Myocyte (in vitro differentiated cells): ENCODE results near the gene FKBP6. TPM values are rescaled to one million over a fixed set of nuclear protein-coding genes. Genes with fewer than 3 reads are reported as not detected.
"Not testable (repeated sequence)": the region's sequence is repeated elsewhere in the genome, so short reads cannot be mapped to it uniquely, and the experiment has no call there.

ENCODE experiments used
- DNase-seq: peaks from one replicate; pipeline ENCODE4 v3.0.0-alpha.2; 2012; ENCODE audit warnings: low read depth
- polyA plus RNA-seq: library from polyadenylated mRNA; unstranded; fragments of >200 nt; gene quantifications from one replicate; pipeline ENCODE4 v1.2.1, GENCODE V29; 2012; ENCODE audit warnings: missing spikeins
- total RNA-seq: library from RNA; depleted of rRNA; stranded (reverse); fragments of >200 nt; gene quantifications from 2 replicates; pipeline ENCODE4 v1.2.3, GENCODE V29; 2014

FKBP6 gene
- total RNA-seq: 0.11 TPM in 1 of 2 replicates, not detected in the other
- polyA plus RNA-seq: not detected

- DNase-seq: not testable (repeated sequence)
These were observed at the start of gene FKBP6, which contains the start of gene TRIM50 for GRCh38 chr7:73327922-73328321. Gene FKBP6, plus strand, starts transcription at chr7:73328161. Its CDS starts 268 bp downstream, at chr7:73328429. Gene TRIM50, minus strand, starts transcription at chr7:73328082. Its CDS starts 3,295 bp downstream, at chr7:73324787.

GRCh38 chr7:73297235-73297634 lies 30.7 kb upstream of the FKBP6 start:
- DNase-seq: not testable (repeated sequence)

GRCh38 chr7:73297706-73298105 lies 30.3 kb upstream of the FKBP6 start:
- not testable (repeated sequence) for DNase-seq

GRCh38 chr7:73299812-73300211 lies 28.1 kb upstream of the FKBP6 start:
- DNase-seq: not testable (repeated sequence)

- DNase-seq: not testable (repeated sequence)
These were observed 26.9 kb upstream of the FKBP6 start for GRCh38 chr7:73301108-73301507.

GRCh38 chr7:73302846-73303245 lies 25.1 kb upstream of the FKBP6 start:
- not testable (repeated sequence) for DNase-seq

GRCh38 chr7:73303546-73303945 lies 24.4 kb upstream of the FKBP6 start:
- no peak for DNase-seq

GRCh38 chr7:73304071-73304470 lies 23.9 kb upstream of the FKBP6 start:
- DNase-seq: no peak

- not testable (repeated sequence) for DNase-seq
These were observed 23.2 kb upstream of the FKBP6 start for GRCh38 chr7:73304612-73305387.

GRCh38 chr7:73307436-73307835 lies 20.5 kb upstream of the FKBP6 start:
- no peak for DNase-seq

- no peak for DNase-seq
These were observed 19.8 kb upstream of the FKBP6 start for GRCh38 chr7:73308074-73308664.

- DNase-seq: peak; percentile 89
These were observed 19.2 kb upstream of the FKBP6 start, which contains the start of gene NSUN5 for GRCh38 chr7:73308665-73309214. Gene NSUN5, minus strand, starts transcription at chr7:73308826. Its CDS starts 36 bp downstream, at chr7:73308790.

GRCh38 chr7:73311421-73311820 lies 16.5 kb upstream of the FKBP6 start:
- DNase-seq: not testable (repeated sequence)

GRCh38 chr7:73312831-73313520 lies 15.0 kb upstream of the FKBP6 start:
- DNase-seq: no peak

- DNase-seq: no peak
These were observed 14.4 kb upstream of the FKBP6 start for GRCh38 chr7:73313521-73313906.

- DNase-seq: no peak
These were observed 13.7 kb upstream of the FKBP6 start for GRCh38 chr7:73314271-73314670.

GRCh38 chr7:73316521-73316920 lies 11.4 kb upstream of the FKBP6 start:
- DNase-seq: no peak

- not testable (repeated sequence) for DNase-seq
These were observed 9.2 kb upstream of the FKBP6 start for GRCh38 chr7:73318656-73319204.

GRCh38 chr7:73319541-73319940 lies 8.4 kb upstream of the FKBP6 start:
- DNase-seq: not testable (repeated sequence)

- DNase-seq: peak; percentile 40
These were observed 8.0 kb upstream of the FKBP6 start for GRCh38 chr7:73320009-73320408.

GRCh38 chr7:73323434-73324080 lies 4.4 kb upstream of the FKBP6 start:
- DNase-seq: not testable (repeated sequence)
